ENCODE results near the gene ORM1.

The ORM1 gene

GRCh38 chr9:114375386-114376175 is 52.7 kb downstream of the ORM1 start:
- in situ Hi-C loops (cut with HindIII; ENCODE audit: low sequenced_read_pairs) = no loop called here
- no peak overlapping the region for H3K4me3 ChIP-seq (ENCODE audit: low read depth, low read length)
- DNase-seq (ENCODE audit: low read depth, low spot score) = no peak
- TF ChIP-seq CTCF (IDR thresholded peaks at IDR 0.05; ENCODE audit: low read depth, low read length) = no peak
